Epithelial cell of esophagus (primary cell): ENCODE results near the gene AAMP.
A peak's percentile ranks its signal among the peaks of the same experiment; 100 is the strongest.

ENCODE experiments used
- DNase-seq: peaks from one replicate; pipeline ENCODE4 v3.0.0; 2010; ENCODE audit warnings: low read depth
- H3K4me3 ChIP-seq: 2 replicates; pipeline ENCODE4 v1.5.1; 2011; ENCODE audit warnings: mild to moderate bottlenecking, low read length, control low read depth
- CTCF ChIP-seq: IDR thresholded peaks from 2 replicates; pipeline ENCODE4 v1.5.1; 2011; ENCODE audit warnings: low read depth, mild to moderate bottlenecking, low read length, control low read depth, inconsistent platforms; ENCODE audit not compliant: insufficient read depth; ENCODE audit errors: missing control alignments

AAMP gene

GRCh38 chr2:218238887-218239286 is 31.1 kb downstream of the AAMP start:
- no peak for DNase-seq
- TF ChIP-seq CTCF = no peak
- H3K4me3 ChIP-seq = no peak overlapping the region

- no peak for DNase-seq
- no peak overlapping the region for H3K4me3 ChIP-seq
- no peak for TF ChIP-seq CTCF
Observed at GRCh38 chr2:218236829-218237228, 33.1 kb downstream of the AAMP start.

- no peak for DNase-seq
- no peak for TF ChIP-seq CTCF
- H3K4me3 ChIP-seq = no peak overlapping the region
Observed at GRCh38 chr2:218235017-218235416, 34.9 kb downstream of the AAMP start.

- no peak for TF ChIP-seq CTCF
- H3K4me3 ChIP-seq = no peak overlapping the region
- DNase-seq = no peak
Observed at GRCh38 chr2:218234521-218234920, 35.4 kb downstream of the AAMP start.

- no peak overlapping the region for H3K4me3 ChIP-seq
- TF ChIP-seq CTCF = no peak
- DNase-seq = no peak
Observed at GRCh38 chr2:218233543-218233942, 36.4 kb downstream of the AAMP start.

- H3K4me3 ChIP-seq = no peak overlapping the region
- TF ChIP-seq CTCF = peak; percentile 48
- peak; percentile 41 for DNase-seq
Observed at GRCh38 chr2:218230882-218231281, 39.1 kb downstream of the AAMP start.

- no peak overlapping the region for H3K4me3 ChIP-seq
- DNase-seq = peak; percentile 82
- TF ChIP-seq CTCF = no peak
Observed at GRCh38 chr2:218229851-218230250, 40.1 kb downstream of the AAMP start.
